GM12801 (cell line): ENCODE results near the gene RHEBL1.

Experiments used
- TF ChIP-seq, protein P1 (sequence below): IDR thresholded peaks from one replicate; pipeline ENCODE4 v1.5.1; 2011; ENCODE audit warnings: control low read depth; ENCODE audit not compliant: insufficient read length; ENCODE audit errors: extremely low read depth

Gene RHEBL1

GRCh38 chr12:49041881-49042484, 27.8 kb downstream of the RHEBL1 start:
- TF ChIP-seq, protein P1, sequence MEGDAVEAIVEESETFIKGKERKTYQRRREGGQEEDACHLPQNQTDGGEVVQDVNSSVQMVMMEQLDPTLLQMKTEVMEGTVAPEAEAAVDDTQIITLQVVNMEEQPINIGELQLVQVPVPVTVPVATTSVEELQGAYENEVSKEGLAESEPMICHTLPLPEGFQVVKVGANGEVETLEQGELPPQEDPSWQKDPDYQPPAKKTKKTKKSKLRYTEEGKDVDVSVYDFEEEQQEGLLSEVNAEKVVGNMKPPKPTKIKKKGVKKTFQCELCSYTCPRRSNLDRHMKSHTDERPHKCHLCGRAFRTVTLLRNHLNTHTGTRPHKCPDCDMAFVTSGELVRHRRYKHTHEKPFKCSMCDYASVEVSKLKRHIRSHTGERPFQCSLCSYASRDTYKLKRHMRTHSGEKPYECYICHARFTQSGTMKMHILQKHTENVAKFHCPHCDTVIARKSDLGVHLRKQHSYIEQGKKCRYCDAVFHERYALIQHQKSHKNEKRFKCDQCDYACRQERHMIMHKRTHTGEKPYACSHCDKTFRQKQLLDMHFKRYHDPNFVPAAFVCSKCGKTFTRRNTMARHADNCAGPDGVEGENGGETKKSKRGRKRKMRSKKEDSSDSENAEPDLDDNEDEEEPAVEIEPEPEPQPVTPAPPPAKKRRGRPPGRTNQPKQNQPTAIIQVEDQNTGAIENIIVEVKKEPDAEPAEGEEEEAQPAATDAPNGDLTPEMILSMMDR = no peak

DNA sequence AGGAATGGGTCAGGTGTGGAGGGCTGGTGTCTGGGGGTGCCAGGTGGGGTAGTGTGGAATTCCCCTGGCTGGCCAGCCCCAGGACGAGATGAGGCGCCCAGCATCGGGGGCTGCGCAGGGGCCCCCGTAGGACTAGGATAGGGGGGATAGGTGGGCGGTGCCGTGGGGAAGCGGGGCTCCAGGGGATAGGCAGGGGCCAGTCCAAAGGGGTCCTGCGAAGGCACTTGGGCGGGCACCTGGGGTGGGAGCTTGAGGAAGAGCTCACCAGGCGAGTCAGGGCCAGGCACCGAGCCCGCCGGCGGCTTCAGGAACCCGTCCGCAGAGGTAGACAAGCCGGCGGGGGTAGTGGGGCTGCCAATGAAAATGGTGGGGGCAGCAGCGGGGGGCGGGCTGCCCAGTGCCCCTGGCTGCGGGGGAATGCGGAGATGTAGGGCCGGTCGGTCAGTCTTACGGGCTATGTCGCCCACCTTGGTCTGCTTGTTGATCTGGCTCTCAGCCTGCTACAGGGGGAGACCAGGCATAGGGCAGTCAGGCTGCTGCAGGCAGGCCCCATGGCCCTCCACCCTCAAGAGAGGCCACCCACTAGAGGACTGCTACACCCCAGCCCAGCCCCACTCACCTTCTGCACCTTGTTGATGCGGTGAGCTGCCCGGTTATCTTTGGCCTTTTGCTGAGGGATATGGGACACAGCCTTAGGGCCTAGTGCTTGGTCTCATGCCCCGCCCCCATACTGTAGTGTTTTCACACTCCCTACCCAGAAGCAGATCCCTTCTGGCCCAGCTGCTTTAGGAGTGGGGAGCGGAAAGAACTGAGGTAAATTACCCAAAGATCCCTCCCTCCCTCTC, 28.5 kb downstream of the RHEBL1 start:
- TF ChIP-seq, protein P1 = no peak

GRCh38 chr12:49040364-49040855, 29.4 kb downstream of the RHEBL1 start:
- TF ChIP-seq, protein P1 = no peak

DNA sequence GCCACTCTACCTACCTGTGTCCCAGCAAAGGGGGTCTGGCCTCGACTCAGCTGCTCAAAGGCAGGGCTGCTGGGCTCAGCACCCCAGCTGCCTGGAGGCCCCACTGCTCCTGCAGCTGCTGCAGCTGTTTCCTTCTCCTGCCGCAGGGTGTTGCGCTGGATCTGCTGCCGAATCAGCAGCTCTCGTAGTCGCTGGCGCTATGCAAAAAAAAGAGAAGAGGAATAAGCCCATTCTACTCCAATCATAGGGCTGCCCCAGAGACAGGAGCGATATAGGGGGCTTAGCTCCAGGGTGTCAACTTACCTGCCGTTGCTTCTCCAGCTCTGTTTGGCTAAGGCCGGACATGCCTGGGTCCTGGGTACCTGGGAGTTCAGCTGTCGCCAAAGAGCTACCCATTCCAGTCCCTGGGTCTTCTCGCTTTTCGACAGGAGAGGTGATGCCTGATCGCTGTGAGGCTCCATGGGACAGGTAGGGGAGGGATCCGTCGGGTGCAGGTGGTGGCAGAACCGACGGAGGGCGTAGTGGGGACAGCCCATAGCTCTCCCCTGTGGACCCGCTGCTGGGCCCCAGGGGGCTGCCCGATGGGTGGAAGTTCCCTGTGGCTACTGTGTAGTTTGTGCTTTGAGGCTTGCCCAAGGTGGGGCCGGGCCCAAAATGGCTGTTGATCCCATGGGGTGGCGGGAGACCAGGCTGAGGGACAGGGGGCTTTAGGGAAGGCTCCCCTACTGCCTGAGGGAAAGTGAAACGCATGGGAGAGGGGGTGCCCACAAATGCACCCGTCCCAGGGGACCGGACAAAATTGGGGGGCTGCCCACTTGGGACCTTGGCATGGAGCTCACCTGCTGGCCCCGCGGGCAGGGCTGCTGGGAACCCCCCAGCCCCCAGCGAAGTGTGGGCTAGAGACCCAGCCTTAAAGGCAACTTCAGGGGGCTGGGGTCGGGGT, 30.1 kb downstream of the RHEBL1 start:
- TF ChIP-seq, protein P1 = no peak

GRCh38 chr12:49038291-49038955, 31.4 kb downstream of the RHEBL1 start:
- TF ChIP-seq, protein P1 = no peak

DNA sequence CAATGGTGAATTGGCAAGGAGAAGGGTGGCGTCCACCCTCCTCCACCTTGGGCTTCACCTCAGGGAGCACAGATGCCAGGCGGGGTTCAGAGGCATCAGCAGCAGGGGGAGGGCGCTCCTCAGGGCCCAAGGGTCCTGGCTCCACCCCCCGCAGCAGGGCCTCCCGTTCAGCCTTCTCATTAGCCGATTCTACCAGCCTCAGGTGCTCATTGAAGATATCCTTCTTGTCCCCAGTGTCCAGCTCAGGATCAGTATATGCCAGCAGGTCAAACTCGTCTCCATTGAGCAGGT, 31.9 kb downstream of the RHEBL1 start:
- TF ChIP-seq, protein P1 = no peak
